Panc1 (cell line): ENCODE data around the gene OR1N2. TPM values are rescaled to one million over a fixed set of nuclear protein-coding genes. Genes with fewer than 3 reads are reported as not detected.
"Not testable (repeated sequence)": the region's sequence is repeated elsewhere in the genome, so short reads cannot be mapped to it uniquely, and the experiment has no call there.

Source experiments
- ATAC-seq: fragments of 200-7000 bp; cut with Tn5 transposase; 2 replicates; pipeline ENCODE4 v1.9.1; 2020; ENCODE audit warnings: mild to moderate bottlenecking, moderate library complexity
- BruUV-seq: library from RNA; stranded (reverse); fragments of 400-500 nt; replicated peaks from 2 replicates; lab custom pipeline; 2021; lab: Mats Ljungman, UMichigan
- CTCF ChIA-PET: fragments of 300-600 bp; sonication (Branson Sonifier 250); formaldehyde crosslinking; loops from one replicate; lab custom pipeline; 2022; ENCODE audit warnings: antibody characterized with exemption; lab: Charles Lee
- POLR2A ChIA-PET: fragments of 300-600 bp; sonication (Branson Sonifier 250); formaldehyde crosslinking; loops from one replicate; lab custom pipeline; 2022; ENCODE audit warnings: antibody characterized with exemption; lab: Charles Lee
- DNase-seq: peaks from one replicate; pipeline ENCODE4 v3.0.0-alpha.2; 2010; ENCODE audit warnings: low read depth, low spot score
- H3K27ac ChIP-seq: 2 replicates; pipeline ENCODE4 v1.5.1; 2011; ENCODE audit warnings: mild to moderate bottlenecking, low read length, inconsistent platforms
- H3K27me3 ChIP-seq: fragments of 200-500 bp; sonication (Bioruptor generic); 2 replicates; pipeline ENCODE4 v1.6.0; 2014; ENCODE audit warnings: low read length, inconsistent platforms; ENCODE audit not compliant: control insufficient read depth, insufficient read depth
- H3K36me3 ChIP-seq: fragments of 200-500 bp; sonication (Bioruptor generic); 2 replicates; pipeline ENCODE4 v1.5.1; 2014; ENCODE audit warnings: inconsistent platforms, mild to moderate bottlenecking, low read length, moderate library complexity; ENCODE audit not compliant: control insufficient read depth, insufficient read depth
- H3K4me1 ChIP-seq: 2 replicates; pipeline ENCODE4 v1.5.1; 2011; ENCODE audit warnings: inconsistent platforms, mild to moderate bottlenecking, low read length, moderate library complexity; ENCODE audit not compliant: control insufficient read depth, insufficient read depth
- H3K4me3 ChIP-seq, 2 experiments: 2 replicates each; pipeline ENCODE4 v1.5.1; 2011 to 2012; ENCODE audit warnings: low read depth in 2 of 2, low read length in 2 of 2, mild to moderate bottlenecking in 2 of 2, inconsistent platforms in 1 of 2, moderate library complexity in 1 of 2
- H3K9me3 ChIP-seq: fragments of 200-500 bp; sonication (Bioruptor generic); 2 replicates; pipeline ENCODE4 v1.5.1; 2014; ENCODE audit warnings: low read depth, mild to moderate bottlenecking, inconsistent platforms, low read length, moderate library complexity; ENCODE audit not compliant: control insufficient read depth, insufficient read depth
- CTCF ChIP-seq: fragments of 450-650 bp; IDR thresholded peaks from 2 replicates; pipeline ENCODE4 v1.5.1; 2017; ENCODE audit warnings: mild to moderate bottlenecking
- POLR2AphosphoS5 ChIP-seq: IDR thresholded peaks from 2 replicates; pipeline ENCODE4 v1.6.1; 2012; ENCODE audit warnings: mild to moderate bottlenecking, low read depth, low read length, moderate library complexity
- REST ChIP-seq, 2 experiments: IDR thresholded peaks; 2 replicates each; pipeline ENCODE4 v1.6.1; 2011 to 2012; ENCODE audit warnings: low read depth in 2 of 2, control low read depth in 1 of 2, low read length in 1 of 2, mild to moderate bottlenecking in 1 of 2, moderate library complexity in 1 of 2; ENCODE audit not compliant: insufficient read depth in 1 of 2
- SIN3A ChIP-seq: IDR thresholded peaks from 2 replicates; pipeline ENCODE4 v1.6.1; 2012; ENCODE audit warnings: low read depth, mild to moderate bottlenecking, low read length, moderate library complexity, borderline replicate concordance; ENCODE audit not compliant: insufficient read depth
- TCF7L2 ChIP-seq: IDR thresholded peaks from 2 replicates; pipeline ENCODE4 v1.6.1; 2011; ENCODE audit warnings: mild to moderate bottlenecking, low read depth, low read length, inconsistent platforms
- in situ Hi-C: cut with HindIII; loops from 2 replicates; pipeline ENCODE4 v1.10.0; 2016; ENCODE audit warnings: low sequenced_read_pairs, low pct_unique_long_range_greater_than_20kb
- intact Hi-C: fragments of 100-400 bp; cut with micrococcal nuclease; formaldehyde crosslinking; loops from one replicate; pipeline ENCODE4 v1.10.0; 2022; ENCODE audit not compliant: unreplicated experiment
- total RNA-seq: library from RNA; stranded (reverse); gene quantifications from one replicate; pipeline ENCODE4 v1.2.1, GENCODE V29; 2021; ENCODE audit not compliant: unreplicated experiment

OR1N2 gene
- total RNA-seq, 1 experiment from 2014 or later, result not detected

- no TSS peak for BruUV-seq
- ATAC-seq (no peak), DNase-seq (no peak)
- intact Hi-C loops, result no loop called here
- Histone ChIP-seq H3K9me3 (no peaks in the 10 kb centered on the region), H3K27ac (no peak within 1 kb of the TSS), H3K4me1 (no peaks in the 10 kb centered on the region), H3K4me3 (no peak within 1 kb of the TSS), H3K27me3 (no peaks in the 10 kb centered on the region; the same call in 1 of the 2 replicates), H3K36me3 (no peaks in the 10 kb centered on the region)
- ChIA-PET CTCF (no interaction called here), POLR2A (no interaction called here)
- in situ Hi-C loops, result no loop called here
- TF ChIP-seq SIN3A (no peak), TCF7L2 (no peak)
These were observed 25.7 kb upstream of the OR1N2 start, which contains the start of gene OR1N1 for GRCh38 chr9:122527193-122527592. TSS of gene OR1N1 (minus strand) at chr9:122527293. CDS start at chr9:122527293, 0 bp downstream.

DNA sequence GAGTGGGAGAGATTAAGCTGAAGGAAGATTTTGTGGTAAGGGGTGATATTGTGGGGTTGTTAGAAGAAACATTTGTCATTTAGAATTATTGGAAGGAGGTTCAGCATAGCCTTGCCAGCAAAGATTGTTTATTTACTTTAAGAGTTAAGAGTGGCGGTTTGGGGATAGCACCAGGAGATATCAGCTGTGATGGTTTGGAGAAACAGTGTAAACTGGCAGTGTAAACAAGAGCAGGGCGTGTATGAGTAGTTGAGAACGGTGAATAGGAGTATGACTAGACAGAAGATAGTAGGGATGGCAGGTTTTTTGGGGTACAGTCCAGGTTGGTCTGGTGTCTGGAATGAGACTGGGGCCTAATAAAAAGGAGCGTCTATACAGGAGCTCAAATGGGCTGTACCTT, 21.8 kb upstream of the OR1N2 start:
- H3K27me3 ChIP-seq, H3K4me1 ChIP-seq, POLR2A ChIA-PET, intact Hi-C loops, in situ Hi-C loops, H3K4me3 ChIP-seq, H3K9me3 ChIP-seq, DNase-seq, H3K36me3 ChIP-seq, H3K27ac ChIP-seq, ATAC-seq, BruUV-seq, CTCF ChIA-PET: not testable (repeated sequence)

- ChIA-PET CTCF (no interaction called here), POLR2A (no interaction called here)
- intact Hi-C loops (no loop called here), in situ Hi-C loops (no loop called here)
- DNase-seq, result no peak
- Histone ChIP-seq H3K9me3 (no peaks in the 10 kb centered on the region), H3K27ac (no peak overlapping the region), H3K36me3 (no peaks in the 10 kb centered on the region), H3K4me1 (no peaks in the 10 kb centered on the region), H3K4me3 (no peak overlapping the region), H3K27me3 (no peaks in the 10 kb centered on the region)
- no TSS peak for BruUV-seq
- ATAC-seq, result no peak
- TF ChIP-seq CTCF (no peak), SIN3A (no peak), TCF7L2 (no peak), POLR2AphosphoS5 (no peak), REST (IDR thresholded peaks at IDR 0.05; ENCODE audit: insufficient read depth in 1 of 2, low read depth in 2 of 2, low read length in 1 of 2) (no peak)
These were observed 16.8 kb upstream of the OR1N2 start for GRCh38 chr9:122536134-122536533.

GRCh38 chr9:122537066-122537465, 15.8 kb upstream of the OR1N2 start:
- in situ Hi-C loops, H3K4me3 ChIP-seq: not testable (repeated sequence)

More at GRCh38 chr9:122537066-122537465, 15.8 kb upstream of the OR1N2 start:
- intact Hi-C loops, H3K36me3 ChIP-seq, ATAC-seq, CTCF ChIA-PET, H3K9me3 ChIP-seq, H3K27me3 ChIP-seq, POLR2A ChIA-PET, BruUV-seq, H3K4me1 ChIP-seq, DNase-seq, H3K27ac ChIP-seq: not testable (repeated sequence)
